Retinal pigment epithelial cell (primary cell): ENCODE data around the gene TGFB2.

ENCODE experiments used
- DNase-seq: peaks from one replicate; pipeline ENCODE4 v3.0.0-alpha.2; 2010; ENCODE audit warnings: low read depth
- H3K4me3 ChIP-seq: 2 replicates; pipeline ENCODE4 v1.5.1; 2011; ENCODE audit warnings: mild to moderate bottlenecking, low read length, control low read depth, moderate library complexity
- CTCF ChIP-seq: conservative IDR thresholded peaks from 2 replicates; pipeline ENCODE4 v1.5.1; 2011; ENCODE audit warnings: low read depth, low read length, control low read depth, inconsistent platforms

The TGFB2 gene

DNA sequence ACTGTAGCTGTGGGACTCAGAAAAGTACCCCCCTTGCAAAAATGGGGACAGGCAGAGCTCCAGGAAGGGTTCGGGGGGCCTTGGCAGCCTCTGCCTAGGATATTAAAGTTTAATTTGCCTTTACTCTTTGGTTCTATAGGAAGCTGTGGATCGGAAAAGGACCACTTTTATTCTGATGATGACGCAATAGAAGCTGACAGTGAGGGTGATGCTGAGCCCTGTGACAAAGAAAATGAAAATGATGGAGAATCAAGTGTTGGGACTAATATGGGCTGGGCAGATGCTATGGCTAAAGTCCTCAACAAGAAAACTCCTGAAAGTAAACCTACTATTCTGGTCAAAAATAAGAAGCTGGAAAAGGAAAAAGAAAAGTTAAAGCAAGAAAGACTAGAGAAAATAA lies 43.0 kb upstream of the TGFB2 start:
- TF ChIP-seq CTCF: no peak
- no peak for DNase-seq
- H3K4me3 ChIP-seq: no peak overlapping the region

DNA sequence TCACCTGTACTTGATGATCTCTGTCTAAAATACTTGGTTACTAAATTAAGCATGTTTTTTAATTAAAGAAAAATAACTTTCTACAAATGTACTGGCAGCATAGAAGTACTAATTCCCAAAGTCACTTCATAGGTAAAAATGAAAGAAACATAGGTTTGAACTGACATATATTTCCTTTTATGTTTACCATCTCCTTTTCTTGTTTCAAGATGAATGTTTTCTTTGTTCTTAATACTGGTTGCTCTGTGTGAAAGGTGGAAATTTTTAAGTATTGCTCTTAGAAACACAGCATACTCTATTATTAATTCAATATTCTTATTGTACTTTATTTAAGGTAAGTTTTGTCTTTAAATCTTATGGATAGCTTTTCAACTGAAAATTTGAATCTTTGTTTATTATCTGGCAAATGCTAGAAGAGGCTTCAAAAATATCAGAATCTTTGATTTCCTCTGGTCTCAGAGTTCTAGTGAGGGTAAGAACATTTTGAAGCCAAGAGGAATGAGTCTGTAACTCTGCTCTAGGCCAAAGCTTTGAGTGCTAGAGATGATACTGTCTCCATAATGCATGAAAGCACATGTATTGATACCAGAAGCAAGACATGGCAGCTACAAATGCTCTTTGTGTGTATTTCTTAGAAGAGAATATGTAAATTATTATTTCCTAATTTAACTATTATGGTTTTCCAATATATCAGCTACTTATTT lies 41.8 kb upstream of the TGFB2 start:
- no peak for DNase-seq
- no peak for TF ChIP-seq CTCF
- no peak overlapping the region for H3K4me3 ChIP-seq

GRCh38 chr1:218304281-218305039 lies 40.7 kb upstream of the TGFB2 start:
- TF ChIP-seq CTCF: no peak
- no peak for DNase-seq
- H3K4me3 ChIP-seq: no peak overlapping the region

DNA sequence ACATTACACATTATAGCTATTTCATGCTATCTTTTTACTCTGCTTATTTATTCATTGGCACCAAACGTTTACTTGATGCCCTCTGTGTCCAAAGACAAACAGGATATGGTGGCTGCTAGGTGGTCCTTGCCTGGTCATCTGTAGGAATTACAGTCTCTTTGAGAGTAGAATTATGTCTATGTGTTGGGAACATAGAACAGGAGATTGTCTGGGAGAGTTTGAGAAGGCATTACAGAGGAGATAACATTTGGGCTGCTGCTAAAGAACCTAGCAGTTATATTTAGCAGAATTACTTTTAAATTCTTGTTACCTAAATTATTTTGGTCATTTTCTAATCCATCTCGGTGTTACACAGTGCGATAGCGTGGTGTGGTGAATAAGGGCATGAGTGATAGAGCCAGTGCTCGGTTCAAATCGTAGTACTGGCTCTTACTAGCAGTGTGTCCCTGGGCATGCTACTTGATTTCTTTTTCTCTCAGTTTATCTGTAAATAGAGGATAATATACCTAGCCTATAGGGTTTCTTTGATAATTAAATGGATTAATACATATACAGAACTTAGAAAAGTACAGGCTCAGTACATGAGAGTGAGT lies 39.6 kb upstream of the TGFB2 start:
- no peak overlapping the region for H3K4me3 ChIP-seq
- no peak for TF ChIP-seq CTCF
- DNase-seq: no peak

- no peak for TF ChIP-seq CTCF
- no peak for DNase-seq
- H3K4me3 ChIP-seq: no peak overlapping the region
These were observed 32.6 kb upstream of the TGFB2 start for GRCh38 chr1:218312509-218312908.

DNA sequence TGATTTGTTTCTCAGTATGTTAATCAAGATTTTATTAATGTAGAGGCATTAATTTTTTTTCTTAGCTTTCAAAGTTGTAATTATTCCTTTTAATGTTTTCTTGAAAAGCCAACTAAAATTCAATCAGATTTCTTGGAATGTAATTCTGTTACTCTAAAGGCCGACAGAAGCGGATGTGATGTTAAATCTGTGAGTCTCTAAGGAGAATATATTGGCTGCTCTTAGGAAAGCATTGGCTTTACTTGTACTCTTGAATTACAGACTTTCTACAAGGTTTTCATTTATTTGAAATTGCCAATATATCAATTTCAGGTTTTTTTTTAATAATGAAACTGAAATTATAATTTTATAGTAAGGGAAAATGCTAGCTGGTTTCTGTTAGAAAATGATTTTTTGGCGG lies 30.8 kb upstream of the TGFB2 start:
- no peak for TF ChIP-seq CTCF
- no peak for DNase-seq
- no peak overlapping the region for H3K4me3 ChIP-seq
